ENCODE results near the gene TLNRD1. TPM values are rescaled to one million over a fixed set of nuclear protein-coding genes. Genes with fewer than 3 reads are reported as not detected.

Gene TLNRD1
- total RNA-seq, 4 donors from 2014 or later, result 20.8 to 57.2 (median 28.2) TPM

DNA sequence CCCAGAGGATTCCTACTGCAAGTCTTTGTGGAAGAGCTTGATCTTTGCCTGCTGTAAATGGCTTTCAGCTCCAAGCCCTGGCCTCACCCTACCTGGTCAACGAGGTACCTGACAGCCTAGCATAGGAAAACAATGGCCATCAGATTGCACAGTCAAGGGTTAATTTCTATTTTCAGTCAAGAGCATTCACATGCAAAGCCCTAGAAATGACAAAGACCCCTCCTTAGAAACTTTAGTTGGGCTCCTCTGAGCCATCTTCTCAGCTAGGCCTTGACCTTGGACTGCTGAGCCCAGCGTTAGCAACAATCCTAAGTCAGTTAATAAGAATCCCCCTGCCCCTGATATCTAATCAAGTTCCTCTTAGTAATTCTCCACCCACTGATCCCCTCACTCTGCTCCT, 29.6 kb upstream of the TLNRD1 start:
- TF ChIP-seq POLR2AphosphoS5 (IDR thresholded peaks at IDR 0.05) (no peak), POLR2A (IDR thresholded peaks at IDR 0.05) (no peak), EP300 (IDR thresholded peaks at IDR 0.05; ENCODE audit: low read depth) (no peak)
- TF ChIP-seq, protein P1, sequence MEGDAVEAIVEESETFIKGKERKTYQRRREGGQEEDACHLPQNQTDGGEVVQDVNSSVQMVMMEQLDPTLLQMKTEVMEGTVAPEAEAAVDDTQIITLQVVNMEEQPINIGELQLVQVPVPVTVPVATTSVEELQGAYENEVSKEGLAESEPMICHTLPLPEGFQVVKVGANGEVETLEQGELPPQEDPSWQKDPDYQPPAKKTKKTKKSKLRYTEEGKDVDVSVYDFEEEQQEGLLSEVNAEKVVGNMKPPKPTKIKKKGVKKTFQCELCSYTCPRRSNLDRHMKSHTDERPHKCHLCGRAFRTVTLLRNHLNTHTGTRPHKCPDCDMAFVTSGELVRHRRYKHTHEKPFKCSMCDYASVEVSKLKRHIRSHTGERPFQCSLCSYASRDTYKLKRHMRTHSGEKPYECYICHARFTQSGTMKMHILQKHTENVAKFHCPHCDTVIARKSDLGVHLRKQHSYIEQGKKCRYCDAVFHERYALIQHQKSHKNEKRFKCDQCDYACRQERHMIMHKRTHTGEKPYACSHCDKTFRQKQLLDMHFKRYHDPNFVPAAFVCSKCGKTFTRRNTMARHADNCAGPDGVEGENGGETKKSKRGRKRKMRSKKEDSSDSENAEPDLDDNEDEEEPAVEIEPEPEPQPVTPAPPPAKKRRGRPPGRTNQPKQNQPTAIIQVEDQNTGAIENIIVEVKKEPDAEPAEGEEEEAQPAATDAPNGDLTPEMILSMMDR (IDR thresholded peaks at IDR 0.05), result no peak
- no peaks in the 10 kb centered on the region for H3K9me3 ChIP-seq
- no peak overlapping the region for H3K27ac ChIP-seq
- WGBS, 2 donors (ENCODE audit: low coverage in 1 of 2), result 86% methylated on average over 2 of the region's 2 CpGs; no CpG with 5 or more reads in 1 of the 2 donors
- no peaks in the 10 kb centered on the region for H3K27me3 ChIP-seq
- no peak for DNase-seq
- in situ Hi-C loops (cut with MboI; ENCODE audit: low pct_ligation_motif_present in 1 of 4, low pct_unique_long_range_greater_than_20kb in 1 of 4, low sequenced_read_pairs in 3 of 4), result loop anchor here (5.0 to 25.0 kb wide), 8 partner anchors 134 to 516 kb away; partner anchors contain the start of gene CEMIP (in 2 of the 4)
- H3K36me3 ChIP-seq, result no peaks in the 10 kb centered on the region
- intact Hi-C loops (cut with DNase I; ENCODE audit: low total_unique reads), result loop anchor here (5.0 kb wide), 1 partner anchor 514 kb away; no protein-coding TSS in a partner anchor
- no peaks in the 10 kb centered on the region for H3K4me1 ChIP-seq
- H3K4me3 ChIP-seq, result no peak overlapping the region

DNA sequence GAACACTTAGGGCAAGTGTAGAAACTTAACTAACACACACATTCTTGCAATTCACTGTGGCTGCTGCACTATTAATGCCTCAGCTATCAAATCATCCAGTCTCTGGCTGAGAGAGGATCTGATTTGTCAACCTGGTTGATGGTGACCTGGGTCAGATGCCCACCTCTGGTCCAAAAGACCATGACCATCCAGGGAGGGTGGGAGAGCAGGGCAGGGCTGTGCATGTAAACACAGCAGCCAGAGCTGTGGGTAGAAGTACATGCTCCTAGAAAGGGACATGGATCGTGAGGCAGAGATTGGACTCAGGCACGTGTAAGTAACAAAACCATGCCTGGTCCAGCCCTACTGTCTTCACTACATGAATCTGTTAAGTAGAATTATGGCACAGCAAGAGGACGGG, 28.4 kb upstream of the TLNRD1 start:
- no peak for DNase-seq
- H3K27me3 ChIP-seq, result no peaks in the 10 kb centered on the region
- TF ChIP-seq, protein P1 (IDR thresholded peaks at IDR 0.05), result no peak
- no peak for TF ChIP-seq POLR2A (IDR thresholded peaks at IDR 0.05)
- TF ChIP-seq EP300 (IDR thresholded peaks at IDR 0.05; ENCODE audit: low read depth), result no peak
- TF ChIP-seq POLR2AphosphoS5 (IDR thresholded peaks at IDR 0.05), result no peak
- 95% methylated on average over 3 of the region's 3 CpGs; no CpG with 5 or more reads in 1 of the 2 donors for WGBS, 2 donors (ENCODE audit: low coverage in 1 of 2)
- in situ Hi-C loops (cut with MboI; ENCODE audit: low pct_ligation_motif_present in 1 of 4, low pct_unique_long_range_greater_than_20kb in 1 of 4, low sequenced_read_pairs in 3 of 4), result loop anchor here (5.0 to 25.0 kb wide), 8 partner anchors 133 to 517 kb away; partner anchors contain the start of gene CEMIP (in 2 of the 4)
- intact Hi-C loops (cut with DNase I; ENCODE audit: low total_unique reads), result loop anchor here (5.0 kb wide), 1 partner anchor 515 kb away; no protein-coding TSS in a partner anchor
- no peaks in the 10 kb centered on the region for H3K9me3 ChIP-seq
- H3K4me3 ChIP-seq, result no peak overlapping the region
- no peak overlapping the region for H3K27ac ChIP-seq
- H3K36me3 ChIP-seq, result no peaks in the 10 kb centered on the region
- H3K4me1 ChIP-seq, result no peaks in the 10 kb centered on the region

DNA sequence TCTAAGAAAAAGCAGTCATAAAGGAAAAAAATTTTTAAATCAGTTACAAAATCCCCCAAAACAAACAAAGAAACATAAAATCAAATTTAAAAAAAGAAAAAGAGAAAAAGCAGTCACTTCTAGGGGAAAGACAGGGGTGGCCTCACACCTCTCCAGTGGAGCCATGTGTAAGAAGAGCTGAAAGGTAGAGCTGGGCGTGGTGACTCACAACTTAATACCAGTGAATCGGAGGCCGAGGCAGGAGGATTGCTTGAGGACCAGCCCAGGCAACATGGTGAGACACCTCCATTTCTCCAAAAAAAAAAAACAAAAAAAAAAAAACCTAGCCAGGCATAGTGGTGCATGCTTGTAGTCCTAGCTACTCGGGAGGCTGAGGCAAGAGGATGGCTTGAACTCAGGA, 25.8 kb upstream of the TLNRD1 start:
- H3K9me3 ChIP-seq, result no peaks in the 10 kb centered on the region
- no peak for TF ChIP-seq EP300 (IDR thresholded peaks at IDR 0.05; ENCODE audit: low read depth)
- TF ChIP-seq, protein P1 (IDR thresholded peaks at IDR 0.05), result no peak
- no peak for TF ChIP-seq POLR2A (IDR thresholded peaks at IDR 0.05)
- no peak for TF ChIP-seq POLR2AphosphoS5 (IDR thresholded peaks at IDR 0.05)
- H3K36me3 ChIP-seq, result peaks cover 0 to 11% (median 4%) of the 10 kb centered on the region in 4 donors
- DNase-seq, result no peak
- intact Hi-C loops (cut with DNase I; ENCODE audit: low total_unique reads), result loop anchor here (5.0 kb wide), 2 partner anchors 292 to 518 kb away; no protein-coding TSS in a partner anchor
- in situ Hi-C loops (cut with MboI; ENCODE audit: low pct_ligation_motif_present in 1 of 4, low pct_unique_long_range_greater_than_20kb in 1 of 4, low sequenced_read_pairs in 3 of 4), result loop anchor here (5.0 to 25.0 kb wide), 9 partner anchors 130 to 520 kb away; partner anchors contain the start of gene CEMIP (in 2 of the 4)
- H3K4me1 ChIP-seq, result peaks cover 0 to 4% (median 1%) of the 10 kb centered on the region in 4 donors
- WGBS, 2 donors (ENCODE audit: low coverage in 1 of 2), result 90 to 99% methylated on average over 3 to 4 of the region's 4 CpGs
- H3K27ac ChIP-seq, result no peak overlapping the region
- no peaks in the 10 kb centered on the region for H3K27me3 ChIP-seq
- H3K4me3 ChIP-seq, result no peak overlapping the region

DNA sequence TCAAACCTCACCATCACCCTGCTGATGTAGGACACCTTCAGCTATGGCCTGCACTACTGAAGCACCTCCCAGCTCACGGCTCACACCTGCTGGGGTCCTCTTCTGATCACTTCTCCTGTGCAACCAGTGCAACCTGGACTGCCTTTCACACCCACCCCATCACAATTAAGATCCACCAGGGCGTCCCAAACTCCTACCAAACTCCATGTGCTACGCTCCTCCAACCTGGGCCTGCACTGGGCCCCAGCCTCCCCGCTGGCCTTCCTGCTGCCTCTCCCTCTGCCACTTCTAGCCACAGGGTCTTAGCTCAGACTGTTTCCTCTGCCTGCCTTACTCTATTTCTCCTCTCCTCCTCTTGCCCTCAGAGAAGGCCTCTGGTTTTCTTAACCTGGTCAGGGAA, 23.9 kb upstream of the TLNRD1 start:
- no peak for DNase-seq
- H3K4me1 ChIP-seq, result peaks cover 0 to 4% (median 1%) of the 10 kb centered on the region in 4 donors
- H3K27me3 ChIP-seq, result no peaks in the 10 kb centered on the region
- intact Hi-C loops (cut with DNase I; ENCODE audit: low total_unique reads), result loop anchor here (5.0 kb wide), 1 partner anchor 290 kb away; no protein-coding TSS in a partner anchor
- 92 to 100% methylated on average over 2 to 4 of the region's 4 CpGs for WGBS, 2 donors (ENCODE audit: low coverage in 1 of 2)
- in situ Hi-C loops (cut with MboI; ENCODE audit: low pct_ligation_motif_present in 1 of 4, low pct_unique_long_range_greater_than_20kb in 1 of 4, low sequenced_read_pairs in 3 of 4), result loop anchor here (10.0 to 25.0 kb wide), 6 partner anchors 128 to 522 kb away; no protein-coding TSS in a partner anchor
- H3K9me3 ChIP-seq, result no peaks in the 10 kb centered on the region
- TF ChIP-seq, protein P1 (IDR thresholded peaks at IDR 0.05), result no peak
- TF ChIP-seq POLR2AphosphoS5 (IDR thresholded peaks at IDR 0.05) (no peak), EP300 (IDR thresholded peaks at IDR 0.05; ENCODE audit: low read depth) (no peak), POLR2A (IDR thresholded peaks at IDR 0.05) (no peak)
- no peak overlapping the region for H3K27ac ChIP-seq
- no peak overlapping the region for H3K4me3 ChIP-seq
- H3K36me3 ChIP-seq, result peaks cover 0 to 25% (median 4%) of the 10 kb centered on the region in 4 donors

Data from transverse colon (tissue), 4 donors.